ENCODE measurements around the gene NMUR2. TPM values are rescaled to one million over a fixed set of nuclear protein-coding genes. Genes with fewer than 3 reads are reported as not detected.

Gene NMUR2
- total and polyA plus RNA-seq, 2 of the 8 experiments (the other 6 are each of a cell fraction or from before 2014, with no cell fraction given), result 0.11 TPM; not detected in 1

DNA sequence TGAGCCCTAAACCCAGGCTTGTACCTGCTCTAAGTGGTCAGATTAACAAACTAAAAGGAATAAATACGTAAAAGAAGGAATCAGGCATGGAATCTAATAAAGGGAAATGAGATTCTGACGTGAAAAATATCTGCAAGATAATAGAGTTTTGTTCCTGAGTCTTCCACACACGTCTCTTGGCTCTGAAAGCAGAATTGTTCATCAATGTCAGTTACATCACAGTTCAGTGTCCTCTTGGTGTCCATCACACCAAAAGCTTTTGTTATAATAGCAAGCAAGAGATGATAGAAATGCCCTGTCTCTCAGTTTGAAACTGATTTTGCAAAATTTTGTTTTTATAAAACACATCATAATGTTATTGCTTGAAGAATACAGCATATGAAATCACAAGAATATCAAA, 34.7 kb upstream of the NMUR2 start:
- POLR2A ChIA-PET (ENCODE audit: partially characterized antibody), result no interaction called here
- no peak for DNase-seq (ENCODE audit: low read depth in 1 of 2, low spot score in 2 of 2)
- no peak overlapping the region for H2BK15ac ChIP-seq (ENCODE audit: low read length)
- TF ChIP-seq GTF2F1 (IDR thresholded peaks at IDR 0.05; ENCODE audit: borderline replicate concordance, low read depth, low read length) (no peak), POU5F1 (IDR thresholded peaks at IDR 0.05; ENCODE audit: low read depth, low read length) (no peak), JUN (IDR thresholded peaks at IDR 0.05; ENCODE audit: low read depth, low read length) (no peak), EZH2 (IDR thresholded peaks at IDR 0.05; ENCODE audit: low read depth, low read length, severe bottlenecking) (no peak), RFX5 (IDR thresholded peaks at IDR 0.05; ENCODE audit: borderline replicate concordance, low read depth, low read length) (no peak), POLR2AphosphoS5 (IDR thresholded peaks at IDR 0.05; ENCODE audit: low read depth, low read length) (no peak), EP300 (IDR thresholded peaks at IDR 0.05; ENCODE audit: borderline replicate concordance in 1 of 2, low read depth in 2 of 2, low read length in 2 of 2) (no peak), CTBP2 (IDR thresholded peaks at IDR 0.05; ENCODE audit: borderline replicate concordance, insufficient read depth, insufficient read length, low read length) (no peak)

More for the DNA sequence above, 34.7 kb upstream of the NMUR2 start:
- Histone ChIP-seq H4K5ac (ENCODE audit: insufficient read length, low read depth, low read length) (no peak overlapping the region), H3K18ac (ENCODE audit: extremely low read depth, low read length) (no peak overlapping the region), H4K91ac (replicated peaks; ENCODE audit: insufficient read length, low read length) (no peak overlapping the region), H2AK5ac (ENCODE audit: low read depth, low read length) (no peak overlapping the region), H3K23me2 (ENCODE audit: low read depth, low read length) (no peaks in the 10 kb centered on the region), H3K27me3 (replicated peaks in 1 of 4; ENCODE audit: control insufficient read depth in 3 of 4, extremely low read depth in 1 of 4, insufficient read depth in 3 of 4, low read length in 3 of 4) (no peaks in the 10 kb centered on the region), H2BK5ac (ENCODE audit: low read depth, low read length) (no peak overlapping the region), H4K20me1 (replicated peaks in 1 of 2; ENCODE audit: control insufficient read depth in 1 of 2, insufficient read depth in 2 of 2, low read length in 2 of 2) (no peaks in the 10 kb centered on the region), H4K8ac (ENCODE audit: extremely low read depth, insufficient read depth, low read length) (no peak overlapping the region), H3K23ac (ENCODE audit: insufficient read length) (no peak overlapping the region), H3K79me1 (ENCODE audit: low read depth, low read length) (no peaks in the 10 kb centered on the region), H3K4ac (replicated peaks; ENCODE audit: insufficient read length, low read depth, low read length) (no peak overlapping the region), H3K56ac (replicated peaks; ENCODE audit: insufficient read length, low read depth, low read length) (no peak overlapping the region), H3K4me1 (replicated peaks in 1 of 4; ENCODE audit: control insufficient read depth in 3 of 4, insufficient read depth in 4 of 4, low read length in 3 of 4) (peaks cover 0 to 10% (median 0%) of the 10 kb centered on the region in 4 experiments; a peak in 2 of 7 replicates), H3K36me3 (ENCODE audit: control insufficient read depth in 2 of 4, insufficient read depth in 4 of 4, low read length in 3 of 4) (no peaks in the 10 kb centered on the region), H2AFZ (ENCODE audit: low read length) (no peak overlapping the region), H3K79me2 (ENCODE audit: control insufficient read depth in 1 of 2, insufficient read depth in 2 of 2, low read length in 2 of 2) (no peaks in the 10 kb centered on the region), H3K27ac (ENCODE audit: low read depth, low read length) (no peak overlapping the region), H3K4me3 (ENCODE audit: extremely low read depth in 1 of 4, insufficient read depth in 2 of 4, low read depth in 3 of 4, low read length in 4 of 4) (no peak overlapping the region), H3K9me3 (ENCODE audit: insufficient read depth in 2 of 2, low read depth in 1 of 2, low read length in 1 of 2) (no peaks in the 10 kb centered on the region), H3K4me2 (ENCODE audit: insufficient read depth in 1 of 2, low read depth in 2 of 2, low read length in 2 of 2) (no peak overlapping the region), H2BK120ac (replicated peaks; ENCODE audit: low read depth, low read length) (no peak overlapping the region), H3K9ac (replicated peaks in 1 of 4; ENCODE audit: extremely low read depth in 1 of 4, low read depth in 3 of 4, low read length in 3 of 4) (no peak overlapping the region), H2BK20ac (ENCODE audit: low read length) (no peak overlapping the region), H2BK12ac (ENCODE audit: low read depth, low read length) (no peak overlapping the region), H3K14ac (ENCODE audit: insufficient read length) (no peak overlapping the region)
- CTCF ChIA-PET (ENCODE audit: partially characterized antibody), result no interaction called here
- WGBS, 2 experiments (ENCODE audit: extremely low coverage in 1 of 2, insufficient coverage in 1 of 2, insufficient read length in 1 of 2, insufficient replicate concordance in 2 of 2, low coverage in 1 of 2, low lambda C conversion rate in 2 of 2, missing lambda C conversion rate in 1 of 2), result 79% methylated on average over 3 of the region's 3 CpGs; no CpG with 5 or more reads in 1 of the 2 experiments
- no peak for FAIRE-seq

All from H1 (cell line).